GDM1 (cell line): ENCODE measurements around the gene TLK2.
"Not testable (repeated sequence)": the region's sequence is repeated elsewhere in the genome, so short reads cannot be mapped to it uniquely, and the experiment has no call there.

Experiments
- DNase-seq: peaks from one replicate; lab custom pipeline; 2025; lab: John Stamatoyannopoulos, UW

The TLK2 gene

DNA sequence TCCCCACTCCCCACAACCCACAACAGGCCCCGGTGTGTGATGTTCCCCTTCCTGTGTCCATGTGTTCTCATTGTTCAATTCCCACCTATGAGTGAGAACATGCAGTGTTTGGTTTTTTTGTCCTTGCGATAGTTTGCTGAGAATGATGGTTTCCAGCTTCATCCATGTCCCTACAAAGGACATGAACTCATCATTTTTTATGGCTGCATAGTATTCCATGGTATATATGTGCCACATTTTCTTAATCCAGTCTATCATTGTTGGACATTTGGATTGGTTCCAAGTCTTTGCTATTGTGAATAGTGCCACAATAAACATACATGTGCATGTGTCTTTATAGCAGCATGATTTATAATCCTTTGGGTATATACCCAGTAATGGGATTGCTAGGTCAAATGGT, 82.3 kb downstream of the TLK2 start:
- not testable (repeated sequence) for DNase-seq

DNA sequence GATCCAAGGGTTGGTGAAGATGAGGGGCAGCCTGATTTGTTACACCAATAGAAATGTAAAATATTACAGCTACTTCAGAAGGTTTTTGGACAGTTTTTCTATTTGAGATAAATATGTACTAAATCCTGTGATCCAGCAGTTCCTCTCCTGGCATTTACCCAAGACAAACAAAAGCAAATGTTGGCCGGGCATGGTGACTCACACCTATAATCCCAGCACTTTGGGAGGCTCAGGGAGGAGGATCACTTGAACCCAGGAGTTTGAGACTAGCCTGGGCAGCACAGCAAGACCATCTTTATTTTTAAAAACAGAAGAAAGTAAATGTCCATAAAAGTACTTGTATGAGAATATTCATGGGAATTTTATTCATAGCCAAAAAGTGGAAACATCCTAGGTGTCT, 84.0 kb downstream of the TLK2 start:
- no peak for DNase-seq

DNA sequence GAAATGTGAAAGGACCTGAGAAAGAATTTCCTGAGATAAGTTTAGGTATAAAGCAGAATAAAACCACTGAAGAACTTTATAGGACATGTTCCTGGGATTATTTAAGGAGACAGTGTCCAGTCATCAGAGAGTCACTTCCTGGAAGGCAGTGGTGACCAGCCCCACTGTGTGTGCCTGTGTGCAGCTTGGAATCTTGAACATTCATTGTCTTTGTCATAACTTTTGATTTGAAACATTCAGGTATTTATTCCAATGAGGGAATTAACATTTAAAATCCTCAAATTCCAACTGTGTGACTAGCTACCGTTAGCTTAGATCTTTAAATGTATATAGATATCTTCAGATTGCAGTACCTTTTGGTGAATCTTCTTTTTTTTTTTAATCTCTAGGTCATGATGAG, 87.2 kb downstream of the TLK2 start:
- DNase-seq = no peak

DNA sequence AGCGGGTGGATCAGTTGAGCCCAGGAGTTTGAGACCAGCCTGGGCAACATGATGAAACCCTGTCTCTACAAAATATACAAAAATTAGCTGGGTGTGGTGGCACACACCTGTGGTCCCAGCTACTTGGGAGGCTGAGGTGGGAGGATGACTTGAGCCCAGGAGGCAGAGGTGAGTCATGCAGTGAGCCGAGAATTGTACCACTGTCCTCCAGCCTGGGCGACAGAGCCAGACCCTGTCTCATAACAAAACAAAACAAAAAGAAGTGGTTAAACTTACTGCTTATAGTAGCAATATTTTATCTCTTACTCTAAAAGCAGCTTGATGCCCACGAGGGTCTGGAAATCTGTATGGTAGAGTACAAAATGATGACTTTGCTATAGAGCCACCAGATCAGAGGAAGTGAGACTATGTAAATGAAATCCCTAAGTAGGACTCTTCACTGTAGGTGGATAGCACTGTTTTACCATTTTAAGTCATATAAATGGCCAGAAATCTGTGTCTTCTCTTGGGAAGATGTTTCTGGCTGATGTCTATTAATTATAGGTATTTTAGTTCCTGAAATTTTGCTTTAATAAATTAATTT, 88.5 kb downstream of the TLK2 start:
- DNase-seq = peak; percentile 0

DNA sequence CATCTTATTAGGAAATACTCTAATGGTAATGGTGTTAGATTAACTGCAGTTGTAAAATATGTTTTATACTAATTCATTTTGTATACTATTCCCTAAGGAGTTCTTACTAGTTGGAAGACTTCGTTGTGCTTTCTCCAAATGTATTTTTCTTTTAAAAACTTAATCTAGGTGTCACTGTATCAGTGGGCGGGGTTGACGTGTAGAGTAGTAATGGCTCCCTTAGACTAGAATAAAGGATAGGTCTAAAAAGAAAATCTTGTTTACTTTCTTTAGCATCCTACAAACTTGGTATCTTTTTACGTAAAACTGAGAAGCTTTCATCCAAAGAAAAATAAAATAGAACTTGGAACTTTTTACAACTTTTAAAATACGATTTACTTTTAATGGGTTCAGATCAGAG, 93.9 kb downstream of the TLK2 start:
- no peak for DNase-seq

DNA sequence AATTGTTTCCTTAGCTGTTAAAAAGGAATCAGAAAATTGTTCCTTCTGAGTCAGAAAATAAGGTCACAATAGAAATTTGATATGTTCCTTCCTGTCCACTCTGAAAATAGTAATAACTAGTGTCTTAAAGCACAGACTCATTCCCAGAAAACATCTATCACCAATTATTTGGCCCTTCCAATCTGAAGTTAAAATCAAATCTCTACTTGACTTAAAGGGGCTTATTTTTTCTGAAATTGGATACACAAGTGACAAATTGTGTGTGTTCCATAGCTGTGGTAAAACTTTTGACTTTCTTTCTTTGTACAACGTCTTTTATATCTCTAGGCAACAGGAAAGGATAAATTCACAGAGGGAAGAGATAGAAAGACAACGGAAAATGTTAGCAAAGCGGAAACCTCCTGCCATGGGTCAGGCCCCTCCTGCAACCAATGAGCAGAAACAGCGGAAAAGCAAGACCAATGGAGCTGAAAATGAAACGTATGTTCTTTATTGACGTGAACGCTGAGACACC, 94.3 kb downstream of the TLK2 start:
- no peak for DNase-seq

DNA sequence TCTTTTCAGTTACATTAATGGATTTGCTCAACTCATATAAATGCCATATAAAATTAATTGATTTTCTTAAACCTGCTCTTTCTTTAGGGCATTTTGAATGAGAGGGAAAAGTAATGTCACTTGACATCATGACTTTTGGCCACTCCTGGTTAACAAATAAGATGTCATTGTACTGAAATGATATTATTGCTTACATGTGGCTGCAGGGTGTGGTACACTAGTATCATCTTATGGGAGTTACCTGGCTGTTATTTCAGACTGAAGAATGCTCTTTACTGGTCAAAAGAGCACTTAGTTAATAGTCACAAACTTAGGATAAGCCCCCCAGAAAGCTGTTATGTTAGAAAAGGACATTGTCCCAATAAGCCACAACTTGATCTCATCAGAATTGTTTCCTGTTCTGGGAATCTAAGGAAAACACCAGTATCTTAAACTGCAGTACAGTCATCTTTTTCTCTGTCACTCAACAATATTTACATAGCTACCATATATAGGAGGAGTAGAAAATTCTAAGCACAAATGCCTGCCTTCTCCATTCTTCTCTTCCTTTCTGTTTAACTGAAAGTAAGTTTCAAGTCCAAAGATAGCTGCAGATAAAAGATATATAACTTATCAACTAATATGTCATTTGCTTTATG, 95.0 kb downstream of the TLK2 start:
- no peak for DNase-seq

DNA sequence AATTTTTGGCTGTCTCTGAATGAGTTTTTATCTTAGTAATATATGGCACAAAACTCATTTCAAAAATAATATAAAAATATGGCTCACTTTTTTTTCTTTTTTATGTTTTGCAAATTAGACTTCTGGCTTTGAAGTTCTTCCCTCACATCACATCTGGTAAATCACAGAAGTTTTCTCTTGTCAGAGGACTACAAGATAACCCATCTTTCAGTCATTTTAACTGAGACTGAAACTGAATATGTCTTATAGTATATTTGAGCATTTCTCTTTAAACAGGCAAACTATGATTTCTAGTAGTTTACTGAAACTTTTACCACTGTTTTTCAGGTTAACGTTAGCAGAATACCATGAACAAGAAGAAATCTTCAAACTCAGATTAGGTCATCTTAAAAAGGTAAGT, 97.8 kb downstream of the TLK2 start:
- no peak for DNase-seq

DNA sequence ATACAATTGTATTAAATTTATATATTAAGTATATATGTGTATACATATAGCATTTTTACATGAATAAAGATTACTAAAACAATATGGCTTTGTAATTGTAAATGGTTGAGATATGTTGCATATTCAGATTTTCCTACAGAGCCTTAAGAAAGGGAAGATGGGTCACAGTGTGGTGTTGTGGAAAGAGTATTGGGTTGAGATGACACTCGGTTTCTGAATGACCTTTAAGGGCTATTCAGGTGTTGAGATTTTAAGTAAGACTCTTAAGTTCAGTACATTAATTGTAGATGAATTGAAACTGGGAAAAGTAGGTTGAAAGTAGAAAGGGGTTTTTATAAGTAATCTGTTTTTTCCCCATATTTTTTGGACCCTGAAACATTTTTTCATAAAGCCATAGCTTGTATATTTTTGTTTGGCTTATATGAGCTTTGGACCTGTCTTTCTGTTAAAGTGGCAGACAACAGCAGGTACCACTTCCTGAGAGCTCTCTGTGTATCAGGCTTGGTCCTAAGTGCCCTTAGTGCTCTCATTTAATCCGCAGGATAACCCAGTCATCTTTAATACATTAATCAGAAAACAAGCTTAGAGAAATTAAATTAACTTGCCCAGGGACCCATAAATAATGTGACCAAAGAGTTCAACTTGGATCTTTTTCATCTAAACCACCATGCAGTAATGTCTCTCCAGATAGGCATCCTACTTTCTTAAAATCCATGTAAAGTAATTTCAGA, 100.3 kb downstream of the TLK2 start:
- DNase-seq = no peak

DNA sequence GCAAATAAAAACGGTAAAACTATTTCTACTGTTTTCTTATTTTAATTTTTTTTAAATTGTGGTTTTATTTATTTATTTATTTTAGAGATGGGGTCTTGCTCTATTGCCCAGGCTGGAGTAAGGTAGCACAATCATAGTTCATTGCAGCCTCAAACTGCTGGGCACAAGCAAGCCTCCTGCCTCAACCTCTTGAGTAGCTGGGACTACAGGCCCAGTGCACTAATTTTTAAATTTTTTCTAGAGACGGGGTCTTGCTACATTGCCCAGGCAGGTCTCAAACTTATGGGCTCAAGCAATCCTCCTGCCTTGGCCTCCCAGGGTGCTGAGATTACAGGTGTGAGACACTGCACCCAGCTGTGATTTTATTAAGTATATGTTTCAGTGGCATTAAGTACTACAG, 102.3 kb downstream of the TLK2 start:
- DNase-seq = no peak

DNA sequence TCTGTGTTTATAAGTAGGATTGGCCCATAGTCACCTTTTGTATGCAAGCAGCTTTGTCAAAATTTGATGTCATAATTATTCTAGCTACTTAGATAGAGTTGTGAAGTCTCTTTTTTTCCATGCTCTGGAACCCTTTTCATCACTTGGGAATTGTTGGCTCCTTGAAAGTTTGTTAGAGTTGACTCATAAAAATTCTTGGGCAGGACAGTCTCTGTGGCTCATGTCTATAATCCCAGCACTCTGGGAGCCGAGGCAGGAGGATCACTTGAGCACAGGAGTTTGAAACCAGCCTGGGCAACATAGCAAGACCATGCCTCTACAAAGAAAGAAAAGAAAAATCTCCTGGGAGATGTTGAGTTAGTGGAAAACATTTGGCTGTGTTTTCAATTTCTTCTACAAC, 103.1 kb downstream of the TLK2 start:
- DNase-seq = no peak

DNA sequence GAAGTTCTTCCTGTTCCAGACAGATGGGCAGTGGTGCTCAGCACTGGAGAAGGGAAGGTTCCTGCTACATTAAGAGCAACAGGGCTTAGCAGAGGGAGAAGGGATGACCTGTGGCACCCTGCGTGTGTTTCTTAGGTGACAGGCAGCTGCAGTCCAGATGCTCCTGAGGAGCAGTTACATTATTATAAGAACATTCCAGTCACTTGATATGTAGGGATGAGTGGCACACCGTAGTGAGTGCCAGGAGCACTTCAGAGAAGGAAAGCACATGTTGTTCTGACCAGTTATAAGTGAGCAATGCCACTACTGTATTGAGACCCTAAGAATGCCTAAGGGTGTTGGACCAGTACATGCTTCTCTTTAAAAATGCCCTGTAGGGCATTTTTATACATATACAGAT, 108.9 kb downstream of the TLK2 start:
- no peak for DNase-seq

DNA sequence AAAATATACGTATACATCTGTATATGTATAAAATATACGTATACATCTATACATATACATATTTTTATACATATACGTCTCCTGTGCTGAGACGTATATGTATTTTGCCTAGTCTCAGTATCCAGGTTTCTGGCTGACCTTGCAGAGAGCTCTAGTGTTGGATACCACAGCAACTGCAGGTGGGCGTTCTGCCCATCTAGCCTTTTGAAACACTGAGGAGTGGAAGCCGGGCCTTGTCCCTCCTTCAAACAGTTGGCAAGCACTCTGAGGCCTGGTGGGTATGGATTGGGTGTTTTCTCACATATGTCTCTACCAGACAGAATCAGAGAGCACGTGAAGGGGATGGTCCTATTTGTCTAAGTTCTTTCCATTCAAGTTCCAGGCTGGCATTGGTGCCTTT, 109.5 kb downstream of the TLK2 start:
- no peak for DNase-seq

DNA sequence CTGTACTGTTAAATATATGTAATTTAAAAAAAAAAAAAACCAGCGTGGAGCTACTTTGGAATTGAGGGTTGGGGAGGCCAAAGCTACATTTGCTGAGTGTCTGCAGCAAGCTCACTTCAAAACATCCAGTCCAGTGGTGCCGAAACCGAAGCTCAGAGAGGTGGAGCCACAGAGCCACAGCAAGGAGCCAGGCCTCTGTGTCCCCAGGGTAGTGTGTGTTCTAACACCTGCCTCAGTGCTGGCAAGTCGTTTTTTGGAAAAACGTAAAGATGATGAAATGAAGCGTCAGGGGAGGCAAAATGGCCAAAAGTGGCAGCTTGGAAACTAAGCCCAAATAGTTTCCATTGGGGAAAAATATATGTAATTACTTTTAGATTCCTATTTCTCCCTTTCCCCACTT, 112.7 kb downstream of the TLK2 start:
- DNase-seq = no peak

DNA sequence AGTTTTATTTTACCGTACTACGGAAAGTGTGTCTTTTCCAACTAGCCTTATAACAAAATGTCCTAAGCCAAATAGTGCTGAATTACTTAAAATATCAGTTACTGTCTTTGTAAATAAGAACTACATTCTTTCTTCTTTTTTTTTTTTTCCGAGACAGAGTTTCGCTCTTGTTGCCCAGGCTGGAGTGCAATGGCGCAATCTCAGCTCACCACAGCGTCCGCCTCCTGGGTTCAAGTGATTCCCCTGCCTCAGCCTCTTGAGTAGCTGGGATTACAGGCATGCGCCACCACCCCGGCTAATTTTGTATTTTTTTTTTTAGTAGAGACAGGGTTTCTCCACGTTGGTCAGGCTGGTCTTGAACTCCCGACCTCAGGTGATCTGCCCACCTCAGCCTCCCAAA, 113.2 kb downstream of the TLK2 start:
- not testable (repeated sequence) for DNase-seq

DNA sequence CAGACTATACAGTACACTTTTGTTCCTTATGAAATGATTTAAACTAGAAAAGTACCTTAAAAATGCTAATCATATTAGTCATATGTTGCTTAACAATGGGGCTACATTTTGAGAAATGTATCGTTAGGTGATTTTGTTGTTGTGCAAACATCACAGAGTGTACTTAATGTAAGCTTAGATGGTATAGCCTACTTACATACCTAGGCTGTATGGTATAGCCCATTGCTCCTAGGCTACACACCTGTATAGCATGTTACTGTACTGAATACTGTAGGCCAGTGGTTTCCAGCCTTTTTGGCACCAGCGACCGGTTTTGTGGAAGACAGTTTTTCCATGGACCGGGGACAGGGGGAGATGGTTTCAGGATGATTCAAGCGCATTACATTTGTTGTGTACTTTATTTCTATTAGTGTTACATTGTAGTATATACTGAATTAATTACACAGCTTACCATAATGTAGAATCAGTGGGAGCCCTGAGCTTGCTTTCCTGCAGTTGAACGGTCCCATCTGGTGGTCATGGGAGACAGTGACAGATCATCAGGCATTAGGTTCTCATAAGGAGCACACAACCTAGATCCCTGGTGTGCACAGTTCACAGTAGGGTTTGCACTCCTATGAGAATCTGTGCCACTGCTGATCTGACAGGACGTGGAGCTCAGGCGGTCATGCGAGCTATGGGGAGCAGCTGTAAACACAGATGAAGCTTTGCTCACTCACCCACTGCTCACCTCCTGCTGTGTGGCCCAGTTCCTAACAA, 113.9 kb downstream of the TLK2 start:
- DNase-seq = no peak

DNA sequence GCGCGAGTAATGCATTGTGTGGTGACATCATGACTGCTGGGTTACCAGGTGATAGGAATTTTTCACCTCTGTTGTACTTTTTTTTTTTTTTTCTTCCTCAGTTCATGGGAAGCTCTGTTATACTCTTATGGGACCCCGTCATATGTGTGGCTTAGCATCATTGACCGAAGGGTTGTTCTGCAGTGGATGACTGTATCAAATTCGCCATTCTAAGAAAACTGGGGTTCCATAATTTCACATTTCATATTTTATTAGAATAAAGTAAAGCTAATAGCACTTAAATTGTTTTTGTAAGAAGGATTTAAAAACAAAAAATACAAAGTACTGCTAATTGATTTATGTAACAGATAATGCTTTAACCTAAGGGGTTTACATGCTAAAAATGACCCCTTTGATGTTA, 116.9 kb downstream of the TLK2 start:
- DNase-seq = no peak

DNA sequence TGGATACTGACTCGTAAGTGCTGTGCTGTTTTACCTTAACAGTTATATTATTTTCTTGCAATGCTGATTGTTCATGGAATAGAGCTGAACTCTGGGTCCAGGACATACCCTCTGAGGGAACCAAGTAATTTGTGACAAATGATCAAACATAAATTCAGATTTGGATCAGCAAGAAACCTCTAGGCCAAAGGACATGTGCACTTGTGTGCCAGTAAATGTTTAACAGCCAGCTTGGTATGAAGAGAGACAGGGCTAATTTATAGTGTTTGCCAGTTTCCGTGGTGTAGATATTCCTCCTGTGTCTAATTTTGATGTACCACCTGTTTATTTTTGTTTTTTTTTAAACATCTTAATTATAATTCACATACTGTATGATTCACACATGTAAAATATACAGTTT, 118.0 kb downstream of the TLK2 start:
- DNase-seq = no peak

DNA sequence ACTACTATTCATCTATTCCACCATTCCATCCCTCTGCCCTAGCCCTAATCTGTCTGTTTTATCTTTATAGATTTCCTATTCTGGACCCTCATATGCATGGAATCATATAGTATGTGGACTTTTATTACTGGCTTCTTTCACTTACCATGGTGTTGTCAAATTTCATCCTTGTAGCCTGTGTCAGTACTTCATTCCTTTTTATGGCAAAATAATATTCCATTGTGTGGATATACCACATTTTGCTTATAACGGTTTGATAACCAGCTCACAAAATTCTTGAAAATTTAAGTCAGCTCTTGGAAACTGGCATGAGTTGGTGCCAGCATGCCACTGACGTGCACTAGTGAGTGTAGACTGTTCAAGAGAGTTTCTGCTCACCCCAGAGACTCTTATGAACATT, 118.5 kb downstream of the TLK2 start:
- no peak for DNase-seq

DNA sequence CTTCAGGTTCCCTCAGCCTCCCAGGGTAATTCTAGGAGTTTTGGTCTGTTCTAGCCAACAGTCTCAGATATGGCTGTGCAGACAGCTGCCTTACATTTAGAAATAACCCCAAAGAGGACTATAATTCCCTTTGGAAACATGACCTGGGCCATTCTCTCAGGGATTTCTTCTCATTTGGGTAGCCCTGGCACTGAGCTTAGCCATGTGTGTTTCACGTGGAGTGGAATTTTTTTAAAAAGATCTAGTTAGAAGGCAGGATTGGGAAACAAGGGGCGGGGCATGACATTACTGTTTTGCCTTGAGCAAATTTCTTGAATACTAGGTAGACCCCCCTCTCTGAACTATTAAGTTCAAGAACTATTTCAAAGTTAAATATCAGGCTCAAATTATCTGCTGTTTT, 119.3 kb downstream of the TLK2 start:
- DNase-seq = no peak

DNA sequence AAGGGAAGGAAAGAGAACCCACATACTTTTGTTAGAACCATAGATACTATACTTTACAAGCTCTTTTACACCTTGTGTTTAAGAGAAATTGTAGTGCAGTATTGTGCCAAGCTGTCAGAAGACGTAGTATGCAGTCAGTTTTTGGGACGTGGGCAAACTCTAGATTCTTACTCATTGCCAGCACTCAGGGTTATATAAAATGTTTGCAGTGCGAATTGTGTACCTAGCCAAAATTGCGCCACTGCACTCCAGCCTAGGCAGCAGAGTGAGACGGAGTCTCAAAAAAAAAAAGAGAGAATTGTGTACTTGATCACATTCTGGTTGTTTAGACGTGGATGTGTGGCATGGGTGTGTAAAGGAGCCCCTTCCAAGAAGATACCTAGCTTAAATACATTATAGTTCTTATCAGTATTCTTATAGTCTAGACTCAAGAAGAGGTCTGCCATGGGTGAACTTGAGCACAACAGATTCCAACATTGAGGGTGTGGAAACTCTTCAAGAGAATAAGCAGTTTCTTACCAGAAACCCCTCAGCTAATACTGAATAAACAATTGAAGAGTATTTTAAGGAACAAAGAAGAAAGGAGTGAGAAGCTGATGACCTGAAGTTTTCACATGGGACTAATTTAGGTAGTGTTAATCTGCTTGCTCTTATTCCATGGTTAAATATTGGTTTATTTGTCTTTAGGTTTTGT, 121.5 kb downstream of the TLK2 start:
- no peak for DNase-seq

DNA sequence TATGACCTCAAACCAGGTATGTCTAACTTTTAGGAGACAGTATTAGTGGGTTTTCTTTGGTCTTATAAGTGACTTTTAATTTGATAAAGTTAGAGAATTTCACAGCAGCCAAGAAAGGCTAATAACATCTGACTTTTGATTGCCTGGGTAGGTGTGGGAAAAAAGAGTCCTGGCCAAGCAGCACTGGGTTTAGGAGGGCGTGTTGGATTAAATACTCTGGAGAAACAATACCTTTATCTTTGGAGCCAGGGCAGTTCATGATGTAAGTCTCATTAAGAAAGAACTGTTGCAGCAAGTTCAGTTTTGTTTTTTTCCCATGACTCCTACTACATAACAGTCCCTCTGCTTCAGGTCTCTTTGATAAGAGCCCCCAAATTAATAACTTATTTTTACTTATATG, 122.2 kb downstream of the TLK2 start:
- no peak for DNase-seq
